ENCODE results near the gene XRCC4. TPM values are rescaled to one million over a fixed set of nuclear protein-coding genes. Genes with fewer than 3 reads are reported as not detected.

XRCC4 gene
- total and polyA plus RNA-seq, 2 of the 8 experiments (the other 6 are each of a cell fraction or from before 2014, with no cell fraction given): 3.0 to 8.3 TPM

- DNase-seq (ENCODE audit: low read depth in 1 of 2, low spot score in 2 of 2) (no peak), FAIRE-seq (no peak)
- 92% methylated on average over 3 of the region's 3 CpGs; no CpG with 5 or more reads in 1 of the 2 experiments for WGBS, 2 experiments (ENCODE audit: extremely low coverage in 1 of 2, insufficient coverage in 1 of 2, insufficient read length in 1 of 2, insufficient replicate concordance in 2 of 2, low coverage in 1 of 2, low lambda C conversion rate in 2 of 2, missing lambda C conversion rate in 1 of 2)
- H4K8ac ChIP-seq (ENCODE audit: extremely low read depth, insufficient read depth, low read length): no peak overlapping the region
- CTCF ChIA-PET (ENCODE audit: partially characterized antibody): interaction anchor here (1.0 to 2.3 kb wide), 3 partner anchors 8 to 103 kb away, joined by 3 to 7 read pairs (median 4); no protein-coding TSS in a partner anchor
- H3K56ac ChIP-seq (replicated peaks; ENCODE audit: insufficient read length, low read depth, low read length): no peak overlapping the region
- H3K14ac ChIP-seq (ENCODE audit: insufficient read length): no peak overlapping the region
- no peaks in the 10 kb centered on the region; a peak in 1 of 8 replicates for H3K36me3 ChIP-seq (ENCODE audit: control insufficient read depth in 2 of 4, insufficient read depth in 4 of 4, low read length in 3 of 4)
- H2BK15ac ChIP-seq (ENCODE audit: low read length): no peak overlapping the region
- no peak overlapping the region for H3K4me3 ChIP-seq (ENCODE audit: extremely low read depth in 1 of 4, insufficient read depth in 2 of 4, low read depth in 3 of 4, low read length in 4 of 4)
- no peaks in the 10 kb centered on the region for H3K79me1 ChIP-seq (ENCODE audit: low read depth, low read length)
- H2AFZ ChIP-seq (ENCODE audit: low read length): no peak overlapping the region
- H4K91ac ChIP-seq (replicated peaks; ENCODE audit: insufficient read length, low read length): no peak overlapping the region
- no peak overlapping the region for H2AK5ac ChIP-seq (ENCODE audit: low read depth, low read length)
- H2BK120ac ChIP-seq (replicated peaks; ENCODE audit: low read depth, low read length): no peak overlapping the region
- H3K9me3 ChIP-seq (ENCODE audit: insufficient read depth in 2 of 2, low read depth in 1 of 2, low read length in 1 of 2): no peaks in the 10 kb centered on the region
- no peaks in the 10 kb centered on the region for H3K27me3 ChIP-seq (replicated peaks in 1 of 4; ENCODE audit: control insufficient read depth in 3 of 4, extremely low read depth in 1 of 4, insufficient read depth in 3 of 4, low read length in 3 of 4)
- H3K79me2 ChIP-seq (ENCODE audit: control insufficient read depth in 1 of 2, insufficient read depth in 2 of 2, low read length in 2 of 2): no peaks in the 10 kb centered on the region
- H2BK5ac ChIP-seq (ENCODE audit: low read depth, low read length): no peak overlapping the region
- H3K9ac ChIP-seq (replicated peaks in 1 of 4; ENCODE audit: extremely low read depth in 1 of 4, low read depth in 3 of 4, low read length in 3 of 4): no peak overlapping the region
- H4K20me1 ChIP-seq (replicated peaks in 1 of 2; ENCODE audit: control insufficient read depth in 1 of 2, insufficient read depth in 2 of 2, low read length in 2 of 2): no peaks in the 10 kb centered on the region
- TF ChIP-seq SIX5 (IDR thresholded peaks at IDR 0.05; ENCODE audit: low read depth, low read length): no peak
- no peak for TF ChIP-seq KDM5A (IDR thresholded peaks at IDR 0.05; ENCODE audit: low read length)
- no peak for TF ChIP-seq GABPA (IDR thresholded peaks at IDR 0.05; ENCODE audit: borderline replicate concordance, insufficient read depth, low read length)
- no peak for TF ChIP-seq CEBPB (IDR thresholded peaks at IDR 0.05; ENCODE audit: low read depth, low read length)
- no peak for TF ChIP-seq RFX5 (IDR thresholded peaks at IDR 0.05; ENCODE audit: borderline replicate concordance, low read depth, low read length)
- no peak for TF ChIP-seq TAF1 (IDR thresholded peaks at IDR 0.05; ENCODE audit: low read depth, low read length)
- TF ChIP-seq E2F6 (IDR thresholded peaks at IDR 0.05): no peak
- no peak for TF ChIP-seq MAX (IDR thresholded peaks at IDR 0.05)
- TF ChIP-seq PHF8 (conservative IDR thresholded peaks at IDR 0.05; ENCODE audit: low read depth, low read length): no peak
- no peak overlapping the region for H3K4me2 ChIP-seq (ENCODE audit: insufficient read depth in 1 of 2, low read depth in 2 of 2, low read length in 2 of 2)
- H3K27ac ChIP-seq (ENCODE audit: low read depth, low read length): no peak overlapping the region
- POLR2A ChIA-PET (ENCODE audit: partially characterized antibody): no interaction called here
- no peak overlapping the region for H4K5ac ChIP-seq (ENCODE audit: insufficient read length, low read depth, low read length)
- H2BK20ac ChIP-seq (ENCODE audit: low read length): no peak overlapping the region
- H2BK12ac ChIP-seq (ENCODE audit: low read depth, low read length): no peak overlapping the region
- H3K18ac ChIP-seq (ENCODE audit: extremely low read depth, low read length): no peak overlapping the region; the same call in 1 of the 2 replicates
- peaks cover 0 to 8% (median 4%) of the 10 kb centered on the region in 4 experiments; a peak in 2 of 7 replicates for H3K4me1 ChIP-seq (replicated peaks in 1 of 4; ENCODE audit: control insufficient read depth in 3 of 4, insufficient read depth in 4 of 4, low read length in 3 of 4)
- H3K4ac ChIP-seq (replicated peaks; ENCODE audit: insufficient read length, low read depth, low read length): no peak overlapping the region
- no peak overlapping the region for H3K23ac ChIP-seq (ENCODE audit: insufficient read length)
- H3K23me2 ChIP-seq (ENCODE audit: low read depth, low read length): no peaks in the 10 kb centered on the region
Measured at GRCh38 chr5:83377131-83377865, 300.0 kb downstream of the XRCC4 start.
